Endothelial cell of umbilical vein (primary cell): ENCODE results near the gene USE1.

ENCODE experiments used
- CTCF ChIP-seq, 2 donors: IDR thresholded peaks; 1 replicate in 1 of 2; 2 replicates in 1 of 2; pipeline ENCODE4 v1.5.1; 2011; ENCODE audit warnings: low read length in 2 of 2, mild to moderate bottlenecking in 2 of 2, moderate library complexity in 2 of 2, control low read depth in 1 of 2, inconsistent platforms in 1 of 2, low read depth in 1 of 2; ENCODE audit not compliant: insufficient read depth in 1 of 2; ENCODE audit errors: extremely low read depth in 1 of 2
- EZH2 ChIP-seq: IDR thresholded peaks from 2 replicates; pipeline ENCODE4 v1.6.1; 2012; ENCODE audit warnings: borderline replicate concordance, low read depth, mild to moderate bottlenecking, moderate library complexity, low read length, inconsistent platforms; ENCODE audit not compliant: severe bottlenecking
- FOS ChIP-seq: IDR thresholded peaks from 2 replicates; pipeline ENCODE4 v1.6.1; 2011; ENCODE audit warnings: mild to moderate bottlenecking, low read length, moderate library complexity, borderline replicate concordance; ENCODE audit not compliant: insufficient read depth
- GATA2 ChIP-seq: IDR thresholded peaks from 2 replicates; pipeline ENCODE4 v1.7.0; 2011; ENCODE audit warnings: low read depth, mild to moderate bottlenecking, moderate library complexity, mixed read lengths, low read length; ENCODE audit not compliant: insufficient read length, insufficient read depth
- POLR2A ChIP-seq: IDR thresholded peaks from 2 replicates; pipeline ENCODE4 v1.6.1; 2012; ENCODE audit warnings: low read depth, mild to moderate bottlenecking, control low read depth, low read length
- POLR2AphosphoS5 ChIP-seq: IDR thresholded peaks from 2 replicates; pipeline ENCODE4 v1.6.1; 2012; ENCODE audit warnings: low read depth, mild to moderate bottlenecking, control low read depth, low read length, moderate library complexity; ENCODE audit not compliant: insufficient read depth
- TF ChIP-seq, protein P1 (sequence below): IDR thresholded peaks from 2 replicates; pipeline ENCODE4 v1.6.1; 2011; ENCODE audit not compliant: insufficient read depth, insufficient read length

- no peak for TF ChIP-seq CTCF (IDR thresholded peaks at IDR 0.05; ENCODE audit: extremely low read depth in 1 of 2, insufficient read depth in 1 of 2, low read depth in 1 of 2, low read length in 2 of 2)
- no peak for TF ChIP-seq EZH2
- no peak for TF ChIP-seq POLR2AphosphoS5
- TF ChIP-seq POLR2A = no peak
- TF ChIP-seq, protein P1, sequence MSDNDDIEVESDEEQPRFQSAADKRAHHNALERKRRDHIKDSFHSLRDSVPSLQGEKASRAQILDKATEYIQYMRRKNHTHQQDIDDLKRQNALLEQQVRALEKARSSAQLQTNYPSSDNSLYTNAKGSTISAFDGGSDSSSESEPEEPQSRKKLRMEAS = no peak
- no peak for TF ChIP-seq GATA2
- no peak for TF ChIP-seq FOS
These were observed 29.6 kb upstream of the USE1 start for GRCh38 chr19:17185590-17185989.
